Upper lobe of left lung (tissue), 6 donors: Measurements from ENCODE around the gene SLCO1A2. TPM values are rescaled to one million over a fixed set of nuclear protein-coding genes. Genes with fewer than 3 reads are reported as not detected.

ENCODE experiments used
- ATAC-seq, 2 donors: fragments of 200-7000 bp; cut with Tn5 transposase; one replicate each; pipeline ENCODE4 v1.9.1; 2022; ENCODE audit warnings: mild to moderate bottlenecking in 2 of 2, moderate library complexity in 2 of 2; ENCODE audit not compliant: low FRiP score in 2 of 2
- DNase-seq, 2 donors: peaks; one replicate each; pipeline ENCODE4 v3.0.0-alpha.2; 2019 to 2020
- H3K27ac ChIP-seq, 4 donors: fragments of 200-600 bp; sonication (generic); one replicate each; pipeline ENCODE4 v1.5.1; 2016 to 2019
- H3K27me3 ChIP-seq, 4 donors: fragments of 200-600 bp; sonication (generic); one replicate each; pipeline ENCODE4 v1.5.1; 2017 to 2019
- H3K36me3 ChIP-seq, 4 donors: fragments of 200-600 bp; sonication (generic); one replicate each; pipeline ENCODE4 v1.5.1; 2016 to 2019
- H3K4me1 ChIP-seq, 4 donors: fragments of 200-600 bp; sonication (generic); one replicate each; pipeline ENCODE4 v1.5.1; 2018 to 2019
- H3K4me3 ChIP-seq, 4 donors: fragments of 200-600 bp; sonication (generic); one replicate each; pipeline ENCODE4 v1.5.1; 2017 to 2019; ENCODE audit warnings: mild to moderate bottlenecking in 2 of 4, moderate library complexity in 1 of 4
- H3K9me3 ChIP-seq, 4 donors: fragments of 200-600 bp; sonication (generic); one replicate each; pipeline ENCODE4 v1.5.1; 2018 to 2019
- CTCF ChIP-seq, 6 experiments: fragments of 450-650 bp in 4 of 6; fragments of 200-600 bp in 2 of 6; sonication (generic) in 2 of 6; IDR thresholded peaks; one replicate each; pipeline ENCODE4 v1.5.1; 2016 to 2019; ENCODE audit warnings: antibody characterized with exemption in 6 of 6
- EP300 ChIP-seq, 4 donors: sonication (generic); formaldehyde crosslinking; IDR thresholded peaks; one replicate each; pipeline ENCODE4 v1.5.1; 2017; ENCODE audit warnings: antibody characterized with exemption in 4 of 4, control low read depth in 2 of 4
- POLR2A ChIP-seq, 4 donors: fragments of 450-650 bp; IDR thresholded peaks; one replicate each; pipeline ENCODE4 v1.5.1; 2016 to 2017; ENCODE audit warnings: antibody characterized with exemption in 4 of 4, mild to moderate bottlenecking in 2 of 4
- POLR2AphosphoS5 ChIP-seq, 2 donors: sonication (generic); formaldehyde crosslinking; IDR thresholded peaks; one replicate each; pipeline ENCODE4 v1.5.1; 2017; ENCODE audit warnings: antibody characterized with exemption in 2 of 2
- WGBS, 2 donors: methylation state at CpG; one replicate each; pipeline ENCODE4 v1.1.5; 2017 to 2018; 5-methylcytosine and 5-hydroxymethylcytosine counted together
- total RNA-seq, 6 donors: library from RNA; depleted of rRNA in 4 of 6; stranded (reverse); fragments of >200 nt in 4 of 6; gene quantifications; one replicate each; pipeline versions ENCODE4 v1.1.0 to v1.2.1, GENCODE V29; 2016 to 2021
- donor health status: DM: no; HTN: no; CAD: no; lungs with moderate emphysema.
- donor health status: DM: no; HTN: yes; CAD: no; lungs with severe emphysema.

Gene SLCO1A2
- total RNA-seq, 6 donors from 2014 or later = 0.22 to 11.7 (median 3.1) TPM

DNA sequence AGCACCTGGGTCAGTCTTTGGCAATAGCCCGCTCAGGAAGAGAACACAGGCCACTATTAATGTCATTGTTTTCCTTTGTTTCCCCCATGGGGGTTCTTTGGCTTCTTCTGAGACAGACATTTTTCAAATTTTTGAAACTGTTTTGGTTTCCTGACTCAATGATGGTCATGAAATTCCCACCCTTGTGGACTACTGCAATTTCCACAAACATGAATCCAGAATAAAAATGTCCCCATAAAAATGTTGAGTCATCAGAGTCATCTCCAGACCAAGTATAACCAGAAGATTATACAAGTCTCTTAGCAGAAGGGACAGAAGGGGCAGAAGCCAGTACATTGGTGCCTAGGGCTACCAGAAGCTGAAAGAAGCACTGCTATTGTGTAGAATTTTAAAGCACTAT, 29.1 kb downstream of the SLCO1A2 start:
- H3K36me3 ChIP-seq = no peaks in the 10 kb centered on the region
- H3K27me3 ChIP-seq = no peaks in the 10 kb centered on the region
- ATAC-seq (no peak), DNase-seq (no peak)
- no peak for TF ChIP-seq POLR2AphosphoS5 (IDR thresholded peaks at IDR 0.05)
- no peak for TF ChIP-seq POLR2A (IDR thresholded peaks at IDR 0.05)
- 35 to 92% methylated on average over 1 of the region's 1 CpG for WGBS, 2 donors
- no peaks in the 10 kb centered on the region for H3K9me3 ChIP-seq
- H3K4me3 ChIP-seq = no peak overlapping the region
- no peak overlapping the region for H3K27ac ChIP-seq
- H3K4me1 ChIP-seq = no peaks in the 10 kb centered on the region

- no peak for DNase-seq
- TF ChIP-seq POLR2A (IDR thresholded peaks at IDR 0.05) (no peak), EP300 (IDR thresholded peaks at IDR 0.05) (no peak), POLR2AphosphoS5 (IDR thresholded peaks at IDR 0.05) (no peak), CTCF (IDR thresholded peaks at IDR 0.05) (no peak)
- Histone ChIP-seq H3K36me3 (no peaks in the 10 kb centered on the region), H3K4me3 (no peak overlapping the region), H3K4me1 (peaks cover 0 to 3% (median 0%) of the 10 kb centered on the region in 4 donors), H3K9me3 (no peaks in the 10 kb centered on the region), H3K27ac (no peak overlapping the region), H3K27me3 (no peaks in the 10 kb centered on the region)
- no peak for ATAC-seq
- WGBS, 2 donors = 94 to 96% methylated on average over 1 of the region's 1 CpG
Observed at GRCh38 chr12:21300632-21301031, 34.1 kb downstream of the SLCO1A2 start.

GRCh38 chr12:21296751-21297406, 37.8 kb downstream of the SLCO1A2 start:
- no peaks in the 10 kb centered on the region for H3K9me3 ChIP-seq
- 64 to 65% methylated on average over 4 of the region's 4 CpGs for WGBS, 2 donors
- no peaks in the 10 kb centered on the region for H3K27me3 ChIP-seq
- no peak for DNase-seq
- no peak overlapping the region for H3K27ac ChIP-seq
- peak in 1 of 2 donors; percentile 51 for ATAC-seq
- no peak overlapping the region for H3K4me3 ChIP-seq
- H3K36me3 ChIP-seq = no peaks in the 10 kb centered on the region
- peaks cover 0 to 3% (median 0%) of the 10 kb centered on the region in 4 donors for H3K4me1 ChIP-seq
- TF ChIP-seq EP300 (IDR thresholded peaks at IDR 0.05) = no peak
- peak in 5 of 6 experiments; percentile 33 to 70 (median 47) for TF ChIP-seq CTCF (IDR thresholded peaks at IDR 0.05)

DNA sequence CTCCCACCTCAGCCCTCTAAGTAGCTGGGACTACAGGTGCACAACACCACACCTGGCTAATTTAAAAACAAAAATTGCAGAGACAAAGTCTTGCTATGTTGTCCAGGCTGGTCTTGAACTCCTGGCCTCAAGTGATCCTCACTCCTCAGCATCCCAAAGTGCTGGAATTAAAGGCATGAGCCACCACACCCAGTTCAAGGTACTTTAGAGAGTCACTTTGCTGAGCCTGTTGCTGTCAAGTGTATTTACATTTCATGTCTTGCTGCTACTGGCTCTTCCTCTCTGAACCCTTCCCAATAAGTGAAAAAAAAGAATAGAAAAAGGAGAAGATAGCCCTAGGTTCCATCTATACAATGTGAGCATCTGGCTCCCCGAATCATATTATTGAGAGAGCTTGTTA, 38.4 kb downstream of the SLCO1A2 start:
- no peaks in the 10 kb centered on the region for H3K27me3 ChIP-seq
- H3K9me3 ChIP-seq = no peaks in the 10 kb centered on the region
- H3K27ac ChIP-seq = no peak overlapping the region
- H3K4me1 ChIP-seq = peaks cover 0 to 3% (median 0%) of the 10 kb centered on the region in 4 donors
- DNase-seq = no peak
- H3K36me3 ChIP-seq = no peaks in the 10 kb centered on the region
- no peak overlapping the region for H3K4me3 ChIP-seq
- no peak for TF ChIP-seq CTCF (IDR thresholded peaks at IDR 0.05)
- no peak for TF ChIP-seq EP300 (IDR thresholded peaks at IDR 0.05)
- TF ChIP-seq POLR2A (IDR thresholded peaks at IDR 0.05) = no peak
- no peak for TF ChIP-seq POLR2AphosphoS5 (IDR thresholded peaks at IDR 0.05)
- no peak for ATAC-seq
- 67 to 68% methylated on average over 1 of the region's 1 CpG for WGBS, 2 donors

GRCh38 chr12:21294176-21294575, 40.5 kb downstream of the SLCO1A2 start:
- Histone ChIP-seq H3K36me3 (no peaks in the 10 kb centered on the region), H3K27ac (no peak overlapping the region), H3K4me3 (no peak overlapping the region), H3K27me3 (no peaks in the 10 kb centered on the region), H3K9me3 (no peaks in the 10 kb centered on the region), H3K4me1 (peaks cover 0 to 3% (median 0%) of the 10 kb centered on the region in 4 donors)
- ATAC-seq (no peak), DNase-seq (no peak)
- WGBS, 2 donors = 83 to 93% methylated on average over 1 of the region's 1 CpG
- TF ChIP-seq CTCF (IDR thresholded peaks at IDR 0.05) (no peak), POLR2A (IDR thresholded peaks at IDR 0.05) (no peak), POLR2AphosphoS5 (IDR thresholded peaks at IDR 0.05) (no peak), EP300 (IDR thresholded peaks at IDR 0.05) (no peak)
